Amniotic stem cell (primary cell): ENCODE measurements around the gene POM121L2.
"Not testable (repeated sequence)": the region's sequence is repeated elsewhere in the genome, so short reads cannot be mapped to it uniquely, and the experiment has no call there.

Experiments
- DNase-seq: peaks from one replicate; lab custom pipeline; 2025; lab: John Stamatoyannopoulos, UW

POM121L2 gene

DNA sequence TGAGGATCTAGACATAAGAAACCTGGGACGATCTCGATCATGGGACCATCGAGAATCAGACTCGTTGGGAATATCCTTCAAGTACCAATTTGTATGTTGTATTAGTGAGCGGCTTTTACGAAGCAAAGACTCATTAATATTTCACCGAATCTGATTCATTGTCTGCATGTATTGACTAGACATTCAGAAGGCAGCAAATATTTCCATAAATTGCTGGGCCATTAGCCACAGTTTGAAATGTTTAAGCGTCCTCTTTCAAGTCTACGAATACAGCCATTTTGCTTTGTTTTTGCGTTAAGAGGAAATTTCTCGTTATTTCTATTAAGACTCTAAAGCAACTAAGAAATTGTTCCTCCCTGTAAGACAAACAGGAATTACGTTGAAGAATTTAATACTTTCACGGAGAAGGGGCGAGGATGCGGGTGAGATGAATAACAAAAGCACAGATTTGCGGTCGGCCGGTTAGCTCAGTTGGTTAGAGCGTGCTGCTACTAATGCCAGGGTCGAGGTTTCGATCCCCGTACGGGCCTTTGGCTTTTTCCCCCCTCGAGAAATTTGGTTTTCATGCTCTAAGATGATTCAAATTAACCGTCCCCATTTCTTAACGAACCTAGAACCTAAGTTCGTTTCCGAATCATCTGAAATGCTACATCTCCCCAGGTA lies 18.5 kb downstream of the POM121L2 start:
- peak; percentile 35 for DNase-seq

GRCh38 chr6:27290850-27291208 lies 21.2 kb downstream of the POM121L2 start:
- no peak for DNase-seq

GRCh38 chr6:27290065-27290849 lies 21.8 kb downstream of the POM121L2 start:
- DNase-seq, result no peak

- DNase-seq, result no peak
Observed at GRCh38 chr6:27288136-27289044, 23.7 kb downstream of the POM121L2 start.

- DNase-seq, result no peak
Observed at GRCh38 chr6:27287751-27288135, 24.3 kb downstream of the POM121L2 start.

GRCh38 chr6:27286141-27286540 lies 25.9 kb downstream of the POM121L2 start:
- no peak for DNase-seq

DNA sequence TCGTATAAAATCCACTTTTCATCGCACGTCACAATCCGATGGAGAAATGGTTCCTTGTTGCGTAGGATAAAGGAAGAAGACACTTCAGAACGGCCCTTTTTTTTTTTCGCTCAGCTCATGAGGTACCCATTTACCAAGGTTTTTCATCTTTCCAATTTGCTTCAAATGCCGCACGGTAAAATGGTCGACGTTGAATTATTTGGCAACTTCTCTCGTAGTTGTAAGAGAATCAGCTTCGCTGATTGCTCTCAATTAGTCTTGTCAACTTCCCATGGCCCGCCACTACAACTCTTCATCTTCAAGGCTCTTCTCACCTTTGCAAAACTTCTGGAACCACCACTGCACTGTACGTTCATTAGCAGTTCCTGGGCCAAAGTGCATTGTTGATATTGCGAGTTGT lies 28.8 kb downstream of the POM121L2 start:
- no peak for DNase-seq

DNA sequence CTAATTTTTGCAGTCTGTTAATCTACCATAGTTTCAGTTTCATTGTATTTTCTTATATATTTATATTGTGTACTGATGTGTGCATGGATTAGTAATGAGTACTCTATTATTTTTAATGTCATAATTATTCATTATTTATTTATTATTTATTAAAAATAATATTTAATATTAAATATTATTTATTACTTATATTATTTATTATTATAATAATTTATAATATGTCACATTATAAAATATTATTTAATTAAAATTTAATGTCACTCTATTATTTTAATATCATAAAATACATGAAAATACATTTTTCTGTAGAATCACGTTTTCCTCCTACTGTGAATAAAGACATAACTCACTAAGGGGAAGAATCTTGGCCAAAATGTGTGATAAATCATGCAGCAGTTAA lies 30.5 kb downstream of the POM121L2 start:
- no peak for DNase-seq

GRCh38 chr6:27281105-27281539 lies 31.0 kb downstream of the POM121L2 start:
- DNase-seq, result no peak

GRCh38 chr6:27280540-27281000 lies 31.5 kb downstream of the POM121L2 start:
- no peak for DNase-seq

- no peak for DNase-seq
Observed at GRCh38 chr6:27280064-27280539, 32.0 kb downstream of the POM121L2 start.

DNA sequence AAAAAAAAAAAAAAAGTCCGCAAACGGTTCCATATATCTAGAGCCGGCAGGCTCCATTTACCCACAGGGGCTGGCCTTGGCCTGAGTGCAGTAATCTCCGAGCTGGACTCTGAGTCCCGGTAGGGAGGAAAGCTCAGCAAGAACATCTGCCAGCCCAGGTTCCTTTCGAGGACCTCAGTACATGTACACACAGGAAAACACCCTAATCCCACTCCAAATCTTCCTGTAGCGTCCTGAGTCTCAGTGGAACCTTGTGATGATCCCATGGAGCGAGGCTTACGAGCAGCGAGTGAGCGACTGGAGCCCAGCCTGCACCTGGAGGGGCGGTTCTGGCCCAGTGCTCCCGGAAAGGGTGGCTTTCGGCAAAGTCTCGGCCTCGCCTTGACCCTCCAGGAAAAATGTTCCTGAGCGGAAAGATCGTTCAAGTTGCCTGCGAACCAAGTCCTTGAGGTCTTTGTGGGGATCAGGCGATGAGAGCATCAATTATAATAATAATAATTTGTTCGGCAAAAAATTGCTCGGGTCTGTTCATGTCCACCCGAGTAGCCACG lies 32.5 kb downstream of the POM121L2 start:
- no peak for DNase-seq

DNA sequence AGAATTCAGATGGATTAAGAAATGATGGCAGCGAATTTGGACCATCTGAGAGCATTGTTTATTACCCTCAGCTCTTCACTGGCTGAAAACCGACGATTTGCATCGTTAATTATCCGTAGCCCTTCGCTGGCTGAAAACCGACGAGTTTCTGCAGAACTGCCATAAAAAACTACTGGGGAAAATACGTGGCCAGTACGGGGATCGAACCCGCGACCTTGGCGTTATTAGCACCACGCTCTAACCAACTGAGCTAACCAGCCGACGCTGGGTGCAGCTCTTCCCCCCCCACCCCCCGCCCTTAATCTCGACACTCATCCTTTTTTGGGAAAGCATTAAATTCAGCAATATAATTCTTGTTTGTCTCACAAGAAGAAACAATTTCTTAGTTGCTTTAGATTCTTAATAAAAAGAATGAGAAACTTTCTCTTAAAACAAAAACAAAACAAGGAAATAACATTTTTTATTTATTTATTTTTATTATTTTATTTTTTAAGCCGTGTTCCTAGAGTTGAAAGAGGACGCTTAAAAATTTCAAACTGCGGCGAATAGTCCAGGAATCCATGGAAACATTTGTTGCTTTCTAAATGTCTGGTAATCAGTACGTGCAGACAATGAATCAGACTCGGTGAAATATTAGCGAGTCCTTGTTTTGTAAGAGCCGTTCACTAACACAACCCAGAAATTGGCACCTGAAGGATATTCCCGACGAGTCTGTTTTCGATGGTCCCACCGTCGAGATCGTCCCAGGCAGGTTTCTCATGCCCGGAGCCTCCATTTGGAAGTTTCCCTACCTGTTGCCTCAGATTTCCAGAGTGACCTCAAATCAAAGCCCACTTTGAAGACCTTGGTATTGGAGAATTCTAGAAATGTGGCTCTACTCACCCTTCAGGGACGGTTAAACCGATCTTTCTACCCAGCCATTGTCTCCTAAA lies 36.8 kb downstream of the POM121L2 start:
- no peak for DNase-seq

- DNase-seq, result no peak
Observed at GRCh38 chr6:27273783-27274182, 38.3 kb downstream of the POM121L2 start.

GRCh38 chr6:27268803-27269202 lies 43.3 kb downstream of the POM121L2 start:
- DNase-seq, result no peak

GRCh38 chr6:27267857-27268434 lies 44.1 kb downstream of the POM121L2 start:
- DNase-seq, result no peak

DNA sequence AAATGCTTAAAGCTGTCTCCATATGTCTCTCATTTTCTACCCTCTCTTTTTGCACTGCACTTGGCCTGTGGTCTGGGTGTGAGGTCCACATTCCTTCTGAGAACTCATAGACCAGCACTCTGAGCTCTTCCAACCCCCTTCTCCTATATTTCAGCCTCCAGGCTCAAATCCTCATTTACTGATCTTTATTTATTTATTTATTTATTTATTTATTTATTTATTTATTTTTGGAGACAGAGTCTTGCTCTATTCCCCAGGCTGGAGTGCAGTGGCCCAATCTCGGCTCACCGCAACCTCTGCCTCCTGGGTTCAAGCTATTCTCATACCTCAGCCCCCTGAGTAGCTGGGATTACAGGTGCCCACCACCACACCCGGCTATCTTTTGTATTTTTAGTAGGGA lies 45.1 kb downstream of the POM121L2 start:
- DNase-seq, result not testable (repeated sequence)

DNA sequence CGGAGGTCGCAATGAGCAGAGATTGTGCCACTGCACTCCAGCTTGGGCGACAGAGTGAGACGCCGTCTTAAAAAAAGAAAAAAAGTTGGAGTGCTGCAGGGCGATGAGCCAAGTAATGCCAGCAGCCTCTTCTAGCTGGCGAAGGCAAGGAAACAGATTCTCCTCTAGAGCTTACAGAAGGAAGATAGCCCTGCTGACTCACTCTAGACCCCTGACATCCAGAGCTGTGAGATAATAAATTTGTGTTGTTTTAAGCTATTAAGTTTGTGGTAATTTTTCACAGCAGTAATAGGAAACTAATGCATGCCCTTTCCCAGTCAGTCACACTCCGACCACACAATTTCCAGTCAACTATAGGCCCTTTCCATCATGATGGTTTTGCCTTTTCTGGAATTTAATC lies 48.2 kb downstream of the POM121L2 start:
- DNase-seq, result no peak

DNA sequence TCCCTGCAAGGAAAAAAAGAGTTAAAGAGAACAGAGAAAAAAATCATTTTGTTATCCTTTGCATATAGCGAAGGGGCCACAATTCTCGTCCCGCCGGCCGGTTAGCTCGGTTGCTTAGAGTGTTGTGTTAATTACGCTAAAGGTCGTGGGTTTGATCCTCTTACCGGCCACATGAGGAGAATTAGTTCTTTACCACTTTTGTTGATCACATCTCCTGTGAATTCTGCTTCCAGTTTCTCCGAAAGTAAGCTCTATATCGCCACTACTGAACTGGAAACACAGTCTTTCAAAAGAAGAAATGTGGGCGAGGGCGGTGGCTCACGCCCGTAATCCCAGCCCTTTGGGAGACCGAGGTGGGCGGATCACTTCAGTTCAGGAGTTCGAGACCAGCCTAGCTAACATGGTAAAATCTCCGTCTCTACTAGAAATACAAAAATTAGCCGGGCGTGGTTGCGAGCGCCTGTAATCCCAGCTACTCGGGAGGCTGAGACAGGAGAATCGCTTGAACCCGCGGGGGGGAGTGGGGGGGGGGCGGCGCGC lies 51.2 kb downstream of the POM121L2 start:
- DNase-seq, result no peak

GRCh38 chr6:27260369-27260768 lies 51.7 kb downstream of the POM121L2 start:
- no peak for DNase-seq
